Gastroesophageal sphincter (tissue), 3 donors: ENCODE data around the gene DZIP1L.
"Not testable (repeated sequence)": the region's sequence is repeated elsewhere in the genome, so short reads cannot be mapped to it uniquely, and the experiment has no call there.

Experiments used
- POLR2A ChIP-seq, 2 donors: fragments of 450-650 bp; IDR thresholded peaks; one replicate each; pipeline ENCODE4 v1.6.1; 2017; ENCODE audit warnings: antibody characterized with exemption in 2 of 2, mild to moderate bottlenecking in 2 of 2, moderate library complexity in 1 of 2
- TF ChIP-seq, protein P1 (sequence below), 4 experiments: fragments of 200-600 bp in 2 of 4; fragments of 450-650 bp in 2 of 4; sonication (generic) in 1 of 4; IDR thresholded peaks; one replicate each; pipeline ENCODE4 v1.5.1; 2017 to 2019; ENCODE audit warnings: antibody characterized with exemption in 4 of 4, mild to moderate bottlenecking in 2 of 4, moderate library complexity in 2 of 4

DNA sequence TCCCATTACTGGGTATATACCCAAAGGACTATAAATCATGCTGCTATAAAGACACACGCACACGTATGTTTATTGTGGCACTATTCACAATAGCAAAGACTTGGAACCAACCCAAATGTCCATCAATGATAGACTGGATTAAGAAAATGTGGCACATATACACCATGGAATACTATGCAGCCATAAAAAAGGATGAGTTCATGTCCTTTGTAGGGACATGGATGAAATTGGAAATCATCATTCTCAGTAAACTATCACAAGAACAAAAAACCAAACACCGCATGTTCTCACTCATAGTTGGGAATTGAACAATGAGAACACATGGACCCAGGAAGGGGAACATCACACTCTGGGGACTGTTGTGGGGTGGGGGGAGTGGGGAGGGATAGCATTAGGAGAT is 29.7 kb downstream of the DZIP1L start:
- not testable (repeated sequence) for TF ChIP-seq POLR2A (IDR thresholded peaks at IDR 0.05)
- TF ChIP-seq, protein P1, sequence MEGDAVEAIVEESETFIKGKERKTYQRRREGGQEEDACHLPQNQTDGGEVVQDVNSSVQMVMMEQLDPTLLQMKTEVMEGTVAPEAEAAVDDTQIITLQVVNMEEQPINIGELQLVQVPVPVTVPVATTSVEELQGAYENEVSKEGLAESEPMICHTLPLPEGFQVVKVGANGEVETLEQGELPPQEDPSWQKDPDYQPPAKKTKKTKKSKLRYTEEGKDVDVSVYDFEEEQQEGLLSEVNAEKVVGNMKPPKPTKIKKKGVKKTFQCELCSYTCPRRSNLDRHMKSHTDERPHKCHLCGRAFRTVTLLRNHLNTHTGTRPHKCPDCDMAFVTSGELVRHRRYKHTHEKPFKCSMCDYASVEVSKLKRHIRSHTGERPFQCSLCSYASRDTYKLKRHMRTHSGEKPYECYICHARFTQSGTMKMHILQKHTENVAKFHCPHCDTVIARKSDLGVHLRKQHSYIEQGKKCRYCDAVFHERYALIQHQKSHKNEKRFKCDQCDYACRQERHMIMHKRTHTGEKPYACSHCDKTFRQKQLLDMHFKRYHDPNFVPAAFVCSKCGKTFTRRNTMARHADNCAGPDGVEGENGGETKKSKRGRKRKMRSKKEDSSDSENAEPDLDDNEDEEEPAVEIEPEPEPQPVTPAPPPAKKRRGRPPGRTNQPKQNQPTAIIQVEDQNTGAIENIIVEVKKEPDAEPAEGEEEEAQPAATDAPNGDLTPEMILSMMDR (IDR thresholded peaks at IDR 0.05) = not testable (repeated sequence)
